Activated CD4-positive, alpha-beta T cell treated with anti-CD3 and anti-CD28 coated beads, Interleukin-2, Interleukin-6, amounts not matched to agents 100 ng/mL and 50 ng/mL, durations not matched to agents 16 hours and 8 hours (primary cell): Measurements from ENCODE around the gene TPRX1.
A peak's percentile ranks its signal among the peaks of the same experiment; 100 is the strongest.
"Not testable (repeated sequence)": the region's sequence is repeated elsewhere in the genome, so short reads cannot be mapped to it uniquely, and the experiment has no call there.

Experiments
- DNase-seq: peaks from one replicate; pipeline ENCODE4 v3.0.0-alpha.2; 2020

The TPRX1 gene, protein sequence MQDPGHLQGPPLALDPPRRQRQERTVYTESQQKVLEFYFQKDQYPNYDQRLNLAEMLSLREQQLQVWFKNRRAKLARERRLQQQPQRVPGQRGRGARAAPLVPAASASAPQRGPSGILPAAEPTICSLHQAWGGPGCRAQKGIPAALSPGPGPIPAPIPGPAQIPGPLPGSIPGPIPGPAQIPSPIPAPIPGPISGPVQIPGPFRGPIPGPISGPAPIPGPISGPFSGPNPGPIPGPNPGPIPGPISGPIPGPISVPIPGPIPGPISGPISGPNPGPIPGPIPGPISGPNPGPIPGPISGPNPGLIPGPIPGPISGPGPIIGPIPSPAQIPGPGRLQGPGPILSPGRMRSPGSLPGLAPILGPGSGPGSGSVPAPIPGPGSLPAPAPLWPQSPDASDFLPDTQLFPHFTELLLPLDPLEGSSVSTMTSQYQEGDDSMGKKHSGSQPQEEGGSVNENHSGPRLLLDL

DNA sequence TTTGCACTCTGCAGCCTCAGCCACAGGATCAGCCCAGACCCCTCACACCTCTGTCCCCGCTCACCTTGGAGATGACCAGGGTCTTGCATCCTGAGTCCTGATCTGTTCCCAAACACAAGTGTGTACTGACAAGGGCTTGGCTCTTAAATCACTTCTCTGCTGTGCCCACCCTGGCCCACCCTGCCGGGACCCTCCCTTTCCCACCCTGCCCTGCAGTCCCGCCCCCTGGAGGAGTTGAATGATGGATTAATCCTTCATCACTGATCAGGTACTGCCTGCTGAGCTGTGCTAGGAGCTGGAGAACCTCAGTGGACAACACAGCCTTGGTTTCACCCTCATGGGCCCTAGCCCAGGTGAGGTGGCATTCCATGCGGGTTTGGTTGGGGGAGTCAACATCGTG is at the start of gene TPRX1:
Gene TPRX1 (minus strand): TSS at position 101 of the 400 bp plus-strand sequence. CDS start 12 bp downstream, at position 89.
- not testable (repeated sequence) for DNase-seq

DNA sequence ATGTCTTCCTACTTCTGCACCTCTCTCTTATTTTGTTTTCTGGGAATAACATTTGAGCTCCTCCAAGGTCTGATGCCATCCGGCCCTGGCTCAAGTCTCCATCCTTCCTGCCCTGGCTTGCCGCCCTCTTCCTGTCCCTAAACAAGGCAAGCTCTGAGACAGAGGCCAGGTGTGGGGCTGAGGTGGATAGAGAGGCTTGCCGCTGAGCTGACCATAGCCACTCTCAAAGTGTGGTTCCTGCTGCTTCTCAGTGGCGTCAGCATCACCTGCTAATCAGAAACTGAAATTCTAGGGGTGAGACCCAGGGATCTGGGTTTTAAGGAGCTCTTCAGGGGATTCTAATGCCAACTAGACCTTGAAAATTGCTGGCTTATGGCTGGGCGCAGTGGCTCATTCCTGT is 48.7 kb upstream of the TPRX1 start:
- no peak for DNase-seq

DNA sequence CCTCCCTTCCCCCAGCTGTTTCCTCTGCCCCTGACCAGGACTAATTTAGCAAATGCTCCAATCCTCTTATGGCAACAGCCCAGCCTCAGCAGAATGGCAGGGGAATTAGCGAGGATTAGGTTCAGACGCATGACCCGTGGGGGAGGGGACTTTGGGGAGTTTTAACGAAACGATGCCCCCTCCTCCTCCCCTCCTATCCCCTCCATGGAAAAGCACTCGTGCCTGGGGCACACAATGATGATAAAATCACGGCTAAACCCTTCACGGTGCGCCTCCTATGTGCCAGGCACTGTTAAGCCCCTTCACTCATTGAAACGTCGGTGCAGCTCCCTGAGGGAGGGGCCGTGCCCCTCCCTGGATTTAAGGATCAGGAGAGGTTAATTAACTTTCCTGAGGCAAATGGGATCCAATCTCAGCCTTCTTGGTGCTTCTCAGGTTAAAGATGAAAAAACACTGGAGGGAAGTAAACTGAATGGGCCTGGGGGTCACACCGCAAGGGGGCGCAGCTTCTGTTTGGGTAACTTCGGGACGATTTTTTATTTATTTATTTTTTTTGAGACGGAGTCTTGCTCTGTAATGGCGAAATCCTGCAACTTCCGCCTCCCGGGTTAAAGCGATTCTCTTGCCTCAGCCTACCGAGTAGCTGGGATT is 44.6 kb upstream of the TPRX1 start:
- DNase-seq, result peak; percentile 43

- DNase-seq, result no peak
Measured at GRCh38 chr19:47848425-47848822, 44.1 kb upstream of the TPRX1 start.

DNA sequence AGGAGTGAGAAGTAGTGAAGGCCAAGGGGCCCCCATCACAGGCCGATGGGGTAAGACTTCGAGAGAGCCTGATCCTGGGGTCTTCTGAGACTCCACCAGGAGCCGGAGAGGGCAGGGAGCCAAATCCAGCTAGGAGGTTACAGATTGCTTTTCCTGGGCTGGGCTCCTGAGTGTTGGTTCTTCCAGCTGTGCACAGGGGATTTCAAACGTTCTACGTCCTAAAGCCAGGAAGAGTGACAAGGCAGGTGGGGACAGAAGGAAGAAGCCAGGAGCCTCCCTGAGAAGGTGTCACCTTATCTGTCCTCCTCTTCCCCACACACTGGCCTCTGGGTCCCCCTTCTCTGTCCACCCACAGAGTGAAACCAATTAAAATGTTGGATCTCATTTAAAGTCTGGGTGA is 38.6 kb upstream of the TPRX1 start:
- no peak for DNase-seq

DNA sequence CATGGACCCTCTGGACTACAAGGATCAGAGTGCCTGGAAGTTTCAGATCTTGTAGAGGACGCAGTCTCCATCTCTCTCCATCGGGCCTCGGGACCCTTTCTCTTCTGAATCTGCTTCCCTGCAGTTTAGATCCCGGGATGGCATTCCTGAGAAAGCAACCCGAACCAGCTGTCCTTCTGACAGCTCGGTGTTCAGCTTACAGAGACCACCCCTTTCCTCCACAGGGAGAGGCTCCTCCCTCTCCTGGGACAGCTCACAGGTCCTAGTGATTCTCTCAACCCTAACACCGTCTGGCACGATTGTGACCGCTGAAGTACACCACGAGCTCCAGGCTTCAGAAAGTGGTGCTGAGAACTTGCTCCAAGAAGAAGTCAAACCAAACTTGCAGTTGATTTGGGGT is 35.6 kb upstream of the TPRX1 start:
- no peak for DNase-seq

- DNase-seq, result no peak
Measured at GRCh38 chr19:47839411-47839810, 35.1 kb upstream of the TPRX1 start.

DNA sequence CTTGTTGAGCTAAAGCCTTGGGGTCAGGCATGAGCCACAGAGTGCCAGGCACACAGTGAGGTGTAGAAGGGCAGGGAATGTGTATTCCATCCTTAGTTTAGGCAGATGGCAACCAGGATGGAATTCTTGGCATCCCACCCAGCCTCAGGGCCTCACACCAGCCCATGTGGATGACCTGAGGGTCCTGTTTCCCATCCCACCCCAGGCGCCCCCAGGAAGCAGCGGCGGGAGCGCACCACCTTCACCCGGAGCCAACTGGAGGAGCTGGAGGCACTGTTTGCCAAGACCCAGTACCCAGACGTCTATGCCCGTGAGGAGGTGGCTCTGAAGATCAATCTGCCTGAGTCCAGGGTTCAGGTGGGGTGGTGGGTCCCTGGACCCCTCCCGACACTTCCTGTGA is 31.7 kb upstream of the TPRX1 start:
- no peak for DNase-seq

DNA sequence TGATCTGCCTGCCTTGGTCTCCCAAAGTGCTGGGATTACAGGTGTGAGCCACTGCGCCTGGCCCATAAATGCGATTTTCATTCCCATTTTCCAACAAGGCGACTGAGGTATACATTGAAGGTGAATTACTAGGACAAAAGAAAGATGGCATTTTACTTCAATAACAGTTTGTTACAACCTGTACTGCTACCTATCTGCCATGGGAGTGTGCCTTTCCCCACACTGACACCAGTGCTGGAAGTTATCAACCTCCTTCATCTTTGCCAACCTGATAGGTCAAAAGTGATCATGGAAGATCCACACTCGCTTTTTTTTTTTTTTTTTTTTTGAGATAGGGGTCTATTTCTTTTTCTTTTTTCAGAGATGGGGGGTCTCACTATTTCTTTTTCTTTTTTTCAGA is 28.4 kb upstream of the TPRX1 start:
- DNase-seq, result no peak

DNA sequence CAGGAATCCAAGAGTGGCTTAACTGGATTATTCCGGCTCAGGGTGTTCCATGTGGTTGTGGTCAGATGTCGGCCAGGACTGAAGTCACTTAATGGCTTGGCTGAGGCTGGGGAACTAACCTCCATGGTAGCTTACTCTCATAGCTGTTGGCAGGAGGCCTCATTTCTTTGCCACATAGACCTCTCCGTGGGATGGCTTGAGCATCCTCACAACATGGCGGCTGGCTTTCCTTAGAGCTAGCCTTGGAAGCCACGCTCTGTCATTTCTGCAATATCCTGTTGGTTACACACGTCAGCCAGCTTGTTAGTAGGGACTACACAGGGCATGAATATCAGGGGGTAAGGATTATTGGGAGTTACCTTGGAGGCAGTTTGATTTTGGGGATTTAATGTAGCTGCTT is 22.4 kb upstream of the TPRX1 start:
- DNase-seq, result no peak

- DNase-seq, result no peak
Measured at GRCh38 chr19:47824396-47824795, 20.0 kb upstream of the TPRX1 start.

DNA sequence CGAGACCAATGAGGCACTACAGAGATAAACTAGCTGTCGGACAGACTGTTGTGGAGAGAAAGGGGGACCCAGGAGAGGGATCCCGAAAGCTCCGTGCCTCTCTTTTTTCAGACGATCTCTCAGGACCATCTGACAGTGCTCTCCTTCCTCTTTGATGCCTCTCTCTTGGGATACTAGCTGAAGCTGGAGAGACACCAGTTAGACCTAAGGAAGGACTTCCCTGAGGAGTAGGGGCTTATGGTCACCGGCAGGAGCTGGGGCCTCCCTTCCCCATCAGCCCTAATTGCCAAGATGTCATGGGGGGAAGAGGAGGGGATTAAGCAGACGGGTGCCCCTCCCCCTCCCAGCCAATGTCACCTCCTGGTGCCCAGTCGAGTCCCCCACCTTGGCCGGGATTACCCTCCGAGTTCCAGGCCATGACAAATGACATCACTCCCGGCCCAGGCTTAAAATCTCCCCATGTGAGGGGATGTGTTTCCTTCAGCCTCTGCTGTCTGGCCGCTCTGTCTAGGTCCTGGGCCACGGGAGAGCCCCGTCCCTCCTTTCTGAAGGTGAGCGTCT is 17.2 kb upstream of the TPRX1 start, which contains the start of gene CRX:
Gene CRX (plus strand): TSS at position 478 of the 561 bp plus-strand sequence. CDS start 12,507 bp downstream, outside the sequence.
- no peak for DNase-seq

DNA sequence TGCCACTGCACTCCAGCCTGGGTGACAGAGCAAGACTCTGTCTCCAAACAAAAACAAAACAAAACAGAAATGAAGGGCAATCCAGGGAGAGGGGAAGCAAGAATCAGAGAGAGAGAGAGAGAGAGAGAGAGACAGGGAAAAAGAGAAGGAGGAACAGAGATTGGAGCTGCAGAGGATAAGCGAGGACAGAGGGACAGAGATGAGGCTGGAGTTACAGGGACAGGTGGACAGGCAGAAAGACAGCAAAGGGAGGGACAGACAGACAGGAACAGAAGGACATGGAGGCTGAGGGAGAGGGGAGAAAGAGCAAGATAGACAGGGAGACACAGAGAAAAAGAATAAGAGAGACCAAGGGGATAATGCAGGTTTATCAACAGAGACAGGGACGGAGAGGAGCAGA is 16.1 kb upstream of the TPRX1 start:
- DNase-seq, result no peak

- DNase-seq, result no peak
Measured at GRCh38 chr19:47819858-47820257, 15.5 kb upstream of the TPRX1 start.

DNA sequence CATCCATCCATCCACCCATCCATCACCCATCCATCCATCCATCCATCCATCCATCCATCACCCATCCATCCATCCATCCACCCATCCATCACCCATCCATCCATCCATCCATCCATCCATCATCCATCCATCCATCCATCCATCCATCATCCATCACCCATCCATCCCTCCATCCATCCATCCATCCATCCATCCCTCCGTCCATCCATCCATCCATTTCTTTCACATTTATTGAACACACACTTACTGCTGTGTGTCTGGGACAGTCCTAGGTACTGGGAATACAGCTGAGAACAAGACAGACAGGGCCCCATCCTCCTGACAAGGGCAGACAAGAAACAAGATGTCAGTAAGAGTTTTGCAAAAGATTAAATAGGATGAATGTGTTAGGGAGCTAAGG is 13.9 kb upstream of the TPRX1 start:
- DNase-seq, result not testable (repeated sequence)

GRCh38 chr19:47816270-47816669 is 11.9 kb upstream of the TPRX1 start:
- not testable (repeated sequence) for DNase-seq

DNA sequence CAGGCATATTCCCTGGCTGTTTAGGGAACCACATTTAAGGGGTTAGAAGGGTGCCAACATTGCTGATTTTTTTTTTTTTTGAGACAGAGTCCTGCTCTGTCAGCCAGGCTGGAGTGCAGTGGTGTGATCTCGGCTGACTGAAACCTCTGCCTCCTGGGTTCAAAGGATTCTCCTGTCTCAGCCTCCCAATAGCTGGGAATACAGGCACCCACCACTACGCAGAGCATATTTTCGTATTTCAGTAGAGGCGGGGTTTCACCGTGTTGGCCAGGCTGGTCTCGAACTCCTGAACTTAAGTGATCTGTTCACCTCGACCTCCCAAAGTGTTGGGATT is 9.6 kb upstream of the TPRX1 start:
- DNase-seq, result no peak

DNA sequence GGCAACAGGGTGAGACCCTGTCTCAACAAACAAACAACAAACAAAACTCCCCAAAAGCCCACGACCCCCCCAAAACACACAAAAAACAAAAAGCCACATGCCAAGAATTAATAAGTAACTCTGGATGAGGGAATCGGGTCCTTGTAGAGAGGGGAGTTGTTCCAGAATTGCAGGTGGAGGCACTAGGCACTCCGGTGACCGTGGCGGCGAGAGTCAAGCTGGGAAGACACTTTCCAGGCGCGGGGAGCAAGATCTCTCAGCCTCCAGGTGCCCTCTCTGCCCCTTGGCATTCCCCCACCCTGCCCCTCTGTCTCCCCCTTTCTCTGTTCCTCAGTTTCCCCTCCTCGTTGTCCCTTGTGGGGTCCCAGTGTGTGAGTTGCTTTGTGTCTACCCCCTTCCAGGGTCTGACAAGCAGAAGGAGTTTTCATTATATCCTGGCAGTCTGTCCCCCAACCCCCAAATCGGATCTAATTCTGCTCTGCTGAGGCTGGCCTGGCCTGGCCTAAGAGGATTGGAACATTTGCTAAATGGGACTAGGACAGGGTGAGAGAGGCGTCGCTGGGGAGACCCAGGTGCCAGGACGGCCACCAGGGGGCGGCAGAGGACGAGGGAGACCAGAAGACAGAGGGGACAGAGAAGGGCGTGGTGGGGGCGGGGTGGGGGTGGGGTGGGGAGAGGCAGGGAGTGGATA is 9.1 kb upstream of the TPRX1 start:
- peak; percentile 87 for DNase-seq

- DNase-seq, result no peak
Measured at GRCh38 chr19:47806435-47806834, 2.1 kb upstream of the TPRX1 start.

- no peak for DNase-seq
Measured at GRCh38 chr19:47805313-47805712, 962 bp upstream of the TPRX1 start.

- DNase-seq, result not testable (repeated sequence)
Measured at GRCh38 chr19:47803671-47804070, 680 bp downstream of the TPRX1 start.

- not testable (repeated sequence) for DNase-seq
Measured at GRCh38 chr19:47803148-47803547, 1.2 kb downstream of the TPRX1 start.

DNA sequence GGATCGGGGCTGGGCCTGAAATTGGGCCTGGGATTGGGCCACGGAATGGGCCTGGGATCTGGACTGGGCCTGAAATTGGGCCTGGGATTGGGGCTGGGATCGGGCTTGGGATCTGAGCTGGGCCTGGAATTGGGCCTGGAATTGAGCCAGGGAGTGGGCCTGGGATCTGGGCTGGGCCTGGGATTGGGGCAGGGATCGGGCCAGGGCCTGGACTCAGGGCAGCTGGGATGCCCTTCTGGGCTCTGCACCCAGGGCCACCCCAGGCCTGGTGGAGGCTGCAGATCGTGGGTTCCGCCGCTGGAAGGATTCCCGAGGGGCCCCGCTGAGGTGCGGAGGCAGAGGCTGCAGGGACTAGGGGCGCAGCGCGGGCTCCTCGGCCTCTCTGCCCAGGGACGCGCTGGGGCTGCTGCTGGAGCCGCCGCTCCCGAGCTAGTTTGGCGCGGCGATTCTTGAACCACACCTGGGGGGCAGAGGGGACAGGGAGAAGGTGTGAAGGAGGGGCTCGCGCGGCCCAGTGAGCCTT is 1.8 kb downstream of the TPRX1 start:
- no peak for DNase-seq
